ENCODE results near the gene PDHX.

DNA sequence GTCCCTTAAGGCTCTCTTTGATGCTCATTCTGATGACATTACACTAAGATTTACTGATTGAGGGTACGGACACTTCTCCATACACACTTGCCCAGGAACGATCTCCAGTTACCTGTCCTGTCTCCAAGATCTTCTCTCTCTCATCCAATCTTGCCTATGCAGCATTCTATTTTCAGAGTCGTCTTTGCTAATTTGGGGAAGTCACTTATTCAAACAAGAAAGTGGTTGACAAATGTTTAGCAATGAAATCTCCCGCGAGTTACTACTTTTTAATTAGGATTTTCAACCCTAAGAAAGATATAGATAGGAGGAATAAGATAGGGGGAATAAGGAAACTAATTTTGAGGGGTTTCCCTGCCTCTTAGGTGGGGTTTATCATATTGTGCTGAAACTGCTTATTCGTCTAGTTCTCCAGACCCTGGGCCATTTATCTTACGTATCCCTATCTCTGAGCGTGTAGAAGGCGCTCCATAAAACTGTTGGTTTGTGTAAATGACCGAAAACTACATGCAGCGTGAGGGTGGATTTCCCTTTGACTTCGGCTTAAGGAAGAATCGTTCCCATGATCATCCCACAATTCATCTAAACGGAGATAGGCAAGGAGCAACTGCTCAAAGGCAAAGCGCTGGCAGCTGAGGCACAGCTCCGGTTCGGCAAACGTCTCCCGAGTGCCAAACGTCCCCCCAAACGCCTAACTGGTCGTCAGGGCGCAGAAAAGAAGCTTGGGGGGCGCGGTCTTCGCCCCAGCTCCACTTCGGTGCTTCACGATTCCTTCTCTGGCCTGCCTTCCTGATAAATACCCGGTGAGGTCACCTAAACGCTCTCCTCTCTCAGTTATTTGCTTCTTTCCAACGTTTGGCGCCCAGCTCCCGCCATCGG, 1.0 kb upstream of the PDHX start:
- TF ChIP-seq, protein P1, sequence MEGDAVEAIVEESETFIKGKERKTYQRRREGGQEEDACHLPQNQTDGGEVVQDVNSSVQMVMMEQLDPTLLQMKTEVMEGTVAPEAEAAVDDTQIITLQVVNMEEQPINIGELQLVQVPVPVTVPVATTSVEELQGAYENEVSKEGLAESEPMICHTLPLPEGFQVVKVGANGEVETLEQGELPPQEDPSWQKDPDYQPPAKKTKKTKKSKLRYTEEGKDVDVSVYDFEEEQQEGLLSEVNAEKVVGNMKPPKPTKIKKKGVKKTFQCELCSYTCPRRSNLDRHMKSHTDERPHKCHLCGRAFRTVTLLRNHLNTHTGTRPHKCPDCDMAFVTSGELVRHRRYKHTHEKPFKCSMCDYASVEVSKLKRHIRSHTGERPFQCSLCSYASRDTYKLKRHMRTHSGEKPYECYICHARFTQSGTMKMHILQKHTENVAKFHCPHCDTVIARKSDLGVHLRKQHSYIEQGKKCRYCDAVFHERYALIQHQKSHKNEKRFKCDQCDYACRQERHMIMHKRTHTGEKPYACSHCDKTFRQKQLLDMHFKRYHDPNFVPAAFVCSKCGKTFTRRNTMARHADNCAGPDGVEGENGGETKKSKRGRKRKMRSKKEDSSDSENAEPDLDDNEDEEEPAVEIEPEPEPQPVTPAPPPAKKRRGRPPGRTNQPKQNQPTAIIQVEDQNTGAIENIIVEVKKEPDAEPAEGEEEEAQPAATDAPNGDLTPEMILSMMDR (IDR thresholded peaks at IDR 0.05; ENCODE audit: borderline replicate concordance, extremely low read depth, low read length, poor library complexity, severe bottlenecking) = no peak
- no peak for TF ChIP-seq EZH2 (IDR thresholded peaks at IDR 0.05; ENCODE audit: borderline replicate concordance, low read depth, low read length, severe bottlenecking)

Data from DND-41 (cell line).